Thyroid gland (tissue), 4 donors: ENCODE measurements around the gene SFT2D3. TPM values are rescaled to one million over a fixed set of nuclear protein-coding genes. Genes with fewer than 3 reads are reported as not detected.
A peak's percentile ranks its signal among the peaks of the same experiment; 100 is the strongest.

Experiments
- DNase-seq, 2 donors: peaks; one replicate each; pipeline ENCODE4 v3.0.0-alpha.2; 2019
- H3K27ac ChIP-seq, 3 donors: fragments of 200-600 bp; sonication (generic); 1 replicate in 2 of 3; 2 replicates in 1 of 3; pipeline ENCODE4 v1.5.1; 2016 to 2019; ENCODE audit warnings: mild to moderate bottlenecking in 1 of 3, moderate library complexity in 1 of 3
- H3K27me3 ChIP-seq: fragments of 200-600 bp; sonication (generic); one replicate; pipeline ENCODE4 v1.5.1; 2019
- H3K36me3 ChIP-seq, 2 donors: fragments of 200-600 bp; sonication (generic); one replicate each; pipeline ENCODE4 v1.5.1; 2016 to 2019
- H3K4me1 ChIP-seq, 2 donors: fragments of 200-600 bp; sonication (generic); one replicate each; pipeline ENCODE4 v1.5.1; 2017 to 2019
- H3K4me3 ChIP-seq, 3 donors: fragments of 200-600 bp; sonication (generic); replicated peaks in 1 of 3; 1 replicate in 2 of 3; 2 replicates in 1 of 3; pipeline ENCODE4 v1.5.1; 2016; ENCODE audit warnings: mild to moderate bottlenecking in 1 of 3
- H3K9me3 ChIP-seq: fragments of 200-600 bp; sonication (generic); one replicate; pipeline ENCODE4 v1.5.1; 2017
- POLR2A ChIP-seq, 2 donors: fragments of 450-650 bp; IDR thresholded peaks; one replicate each; pipeline ENCODE4 v1.6.1; 2017; ENCODE audit warnings: antibody characterized with exemption in 2 of 2, mild to moderate bottlenecking in 2 of 2, moderate library complexity in 1 of 2
- WGBS, 2 donors: methylation state at CpG; one replicate each; pipeline ENCODE4 v1.1.5; 2017; 5-methylcytosine and 5-hydroxymethylcytosine counted together
- intact Hi-C: fragments of 100-400 bp; cut with DNase I; formaldehyde crosslinking; loops from one replicate; pipeline ENCODE4 v1.15.1; 2023
- total RNA-seq, 4 donors: library from RNA; depleted of rRNA; stranded (reverse); fragments of >200 nt; gene quantifications; one replicate each; pipeline ENCODE4 v1.2.3, GENCODE V29; 2016
- TF ChIP-seq, protein P1 (sequence below), 6 experiments: fragments of 200-600 bp in 3 of 6; fragments of 450-650 bp in 3 of 6; sonication (generic) in 3 of 6; IDR thresholded peaks; one replicate each; pipeline ENCODE4 v1.5.1; 2016 to 2019; ENCODE audit warnings: antibody characterized with exemption in 6 of 6, mild to moderate bottlenecking in 2 of 6, inconsistent platforms in 1 of 6, moderate library complexity in 1 of 6

SFT2D3 gene, protein sequence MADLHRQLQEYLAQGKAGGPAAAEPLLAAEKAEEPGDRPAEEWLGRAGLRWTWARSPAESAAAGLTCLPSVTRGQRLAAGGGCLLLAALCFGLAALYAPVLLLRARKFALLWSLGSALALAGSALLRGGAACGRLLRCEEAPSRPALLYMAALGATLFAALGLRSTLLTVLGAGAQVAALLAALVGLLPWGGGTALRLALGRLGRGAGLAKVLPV
- 10 to 100 TPM; 14.0 to 17.9 (median 16.1) TPM for total RNA-seq

DNA sequence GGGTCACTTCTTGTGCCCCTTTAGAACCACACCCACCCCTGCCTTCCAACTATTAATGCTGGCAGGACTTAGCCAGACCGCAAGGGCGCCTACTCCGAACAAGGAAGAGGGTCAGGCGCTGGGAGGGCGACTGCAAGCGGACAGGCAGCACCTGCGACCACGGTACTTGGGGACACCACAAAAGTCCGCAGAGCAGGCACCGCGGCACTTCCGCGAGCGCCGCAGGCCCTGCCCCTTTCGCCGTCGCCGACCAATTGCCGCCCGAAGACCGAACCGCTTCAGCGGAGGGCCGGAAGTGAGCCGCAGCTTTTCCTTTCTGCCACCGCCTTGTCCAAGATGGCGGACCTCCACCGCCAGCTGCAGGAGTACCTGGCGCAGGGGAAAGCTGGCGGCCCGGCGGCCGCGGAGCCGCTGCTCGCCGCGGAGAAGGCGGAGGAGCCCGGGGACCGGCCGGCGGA is at the start of gene SFT2D3:
Gene SFT2D3, plus strand, starts transcription at position 305 of the 458 bp plus-strand sequence. Its CDS starts 32 bp downstream, at position 337.
- Histone ChIP-seq H3K9me3 (no peaks in the 10 kb centered on the region), H3K36me3 (peaks cover 0 to 2% of the 10 kb centered on the region in 2 donors), H3K27me3 (no peaks in the 10 kb centered on the region), H3K4me1 (peaks cover 27 to 34% of the 10 kb centered on the region in 2 donors), H3K4me3 (peak within 1 kb of the TSS; percentile 37 to 59 (median 39)), H3K27ac (peak within 1 kb of the TSS; percentile 90 to 91 (median 91))
- WGBS, 2 donors: 0% methylated on average over 15 to 20 of the region's 44 CpGs
- TF ChIP-seq POLR2A (IDR thresholded peaks at IDR 0.05): peak; percentile 78 to 94
- TF ChIP-seq, protein P1, sequence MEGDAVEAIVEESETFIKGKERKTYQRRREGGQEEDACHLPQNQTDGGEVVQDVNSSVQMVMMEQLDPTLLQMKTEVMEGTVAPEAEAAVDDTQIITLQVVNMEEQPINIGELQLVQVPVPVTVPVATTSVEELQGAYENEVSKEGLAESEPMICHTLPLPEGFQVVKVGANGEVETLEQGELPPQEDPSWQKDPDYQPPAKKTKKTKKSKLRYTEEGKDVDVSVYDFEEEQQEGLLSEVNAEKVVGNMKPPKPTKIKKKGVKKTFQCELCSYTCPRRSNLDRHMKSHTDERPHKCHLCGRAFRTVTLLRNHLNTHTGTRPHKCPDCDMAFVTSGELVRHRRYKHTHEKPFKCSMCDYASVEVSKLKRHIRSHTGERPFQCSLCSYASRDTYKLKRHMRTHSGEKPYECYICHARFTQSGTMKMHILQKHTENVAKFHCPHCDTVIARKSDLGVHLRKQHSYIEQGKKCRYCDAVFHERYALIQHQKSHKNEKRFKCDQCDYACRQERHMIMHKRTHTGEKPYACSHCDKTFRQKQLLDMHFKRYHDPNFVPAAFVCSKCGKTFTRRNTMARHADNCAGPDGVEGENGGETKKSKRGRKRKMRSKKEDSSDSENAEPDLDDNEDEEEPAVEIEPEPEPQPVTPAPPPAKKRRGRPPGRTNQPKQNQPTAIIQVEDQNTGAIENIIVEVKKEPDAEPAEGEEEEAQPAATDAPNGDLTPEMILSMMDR (IDR thresholded peaks at IDR 0.05): peak in 1 of 6 experiments; percentile 9
- intact Hi-C loops: no loop called here
- DNase-seq: peak; percentile 91 to 93

DNA sequence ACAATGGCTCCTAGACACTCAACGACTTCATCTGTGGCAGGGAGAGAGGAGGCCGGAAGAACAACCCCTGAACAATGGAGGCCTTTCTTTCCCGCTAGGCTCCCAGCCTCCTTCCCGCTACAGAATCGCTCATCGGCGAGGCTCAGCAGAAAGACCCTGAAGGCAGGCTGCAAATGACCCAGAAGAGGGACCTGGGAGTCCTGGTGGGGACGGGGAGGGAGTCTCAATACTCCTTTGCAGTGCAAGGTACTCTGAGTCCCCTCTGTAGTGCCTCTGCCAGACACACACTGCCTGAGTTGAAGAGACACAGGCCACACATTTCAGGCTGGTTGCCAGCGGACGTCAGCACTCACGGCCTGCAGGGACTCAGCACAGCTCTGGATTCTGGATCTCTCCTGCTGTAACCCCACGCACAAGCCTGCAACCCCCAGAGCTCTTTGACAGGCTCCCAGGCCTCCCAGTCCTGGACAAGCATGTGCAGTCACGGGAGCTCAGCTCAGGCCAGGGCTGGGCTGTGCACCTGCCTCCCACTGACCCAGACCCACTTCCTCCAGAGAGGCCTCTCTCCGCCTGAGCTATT is 49.2 kb upstream of the SFT2D3 start:
- Histone ChIP-seq H3K4me1 (peaks cover 10 to 45% of the 10 kb centered on the region in 2 donors), H3K27ac (peak overlapping the region in 2 of 3 donors; percentile 24 to 32), H3K9me3 (no peaks in the 10 kb centered on the region), H3K36me3 (no peaks in the 10 kb centered on the region), H3K27me3 (no peaks in the 10 kb centered on the region), H3K4me3 (no peak overlapping the region)
- WGBS, 2 donors: 63 to 75% methylated on average over 11 to 14 of the region's 14 CpGs
- TF ChIP-seq, protein P1 (IDR thresholded peaks at IDR 0.05): no peak
- TF ChIP-seq POLR2A (IDR thresholded peaks at IDR 0.05): no peak
- DNase-seq: peak; percentile 78 to 79
- intact Hi-C loops: no loop called here

DNA sequence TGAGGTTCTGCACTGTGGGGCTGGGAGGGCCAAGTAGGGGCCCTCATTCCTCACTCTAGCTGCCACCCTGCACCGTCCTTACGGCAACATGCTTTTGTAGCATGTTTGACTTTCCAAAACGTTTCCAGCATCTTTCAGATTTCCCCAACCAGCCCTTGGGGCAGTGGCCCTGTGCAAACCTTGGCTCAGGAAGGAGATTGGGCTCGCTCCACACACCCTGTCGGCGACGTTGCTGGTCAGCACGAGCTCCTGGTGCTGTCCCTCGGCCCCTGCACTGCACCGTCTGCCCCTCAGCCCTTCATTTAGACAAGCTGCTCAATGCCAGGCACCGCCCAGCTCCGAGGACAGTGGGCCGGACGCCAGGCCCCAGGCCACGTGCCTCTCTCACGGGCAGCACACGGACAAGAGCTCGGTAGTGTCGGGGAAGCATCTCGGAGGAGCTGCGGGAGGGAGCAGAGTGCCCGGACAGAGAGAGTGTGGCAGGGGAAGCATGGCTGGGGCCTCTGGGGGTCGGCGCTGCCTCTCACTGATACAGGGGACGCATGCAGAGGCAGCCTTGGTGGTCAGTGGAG is 48.4 kb upstream of the SFT2D3 start:
- H3K36me3 ChIP-seq: no peaks in the 10 kb centered on the region
- no peaks in the 10 kb centered on the region for H3K27me3 ChIP-seq
- H3K9me3 ChIP-seq: no peaks in the 10 kb centered on the region
- intact Hi-C loops: no loop called here
- H3K4me3 ChIP-seq: no peak overlapping the region
- peaks cover 10 to 44% of the 10 kb centered on the region in 2 donors for H3K4me1 ChIP-seq
- TF ChIP-seq, protein P1 (IDR thresholded peaks at IDR 0.05): no peak
- TF ChIP-seq POLR2A (IDR thresholded peaks at IDR 0.05): no peak
- no peak for DNase-seq
- 81 to 86% methylated on average over 25 of the region's 25 CpGs for WGBS, 2 donors
- H3K27ac ChIP-seq: peak overlapping the region in 1 of 3 donors; percentile 32

DNA sequence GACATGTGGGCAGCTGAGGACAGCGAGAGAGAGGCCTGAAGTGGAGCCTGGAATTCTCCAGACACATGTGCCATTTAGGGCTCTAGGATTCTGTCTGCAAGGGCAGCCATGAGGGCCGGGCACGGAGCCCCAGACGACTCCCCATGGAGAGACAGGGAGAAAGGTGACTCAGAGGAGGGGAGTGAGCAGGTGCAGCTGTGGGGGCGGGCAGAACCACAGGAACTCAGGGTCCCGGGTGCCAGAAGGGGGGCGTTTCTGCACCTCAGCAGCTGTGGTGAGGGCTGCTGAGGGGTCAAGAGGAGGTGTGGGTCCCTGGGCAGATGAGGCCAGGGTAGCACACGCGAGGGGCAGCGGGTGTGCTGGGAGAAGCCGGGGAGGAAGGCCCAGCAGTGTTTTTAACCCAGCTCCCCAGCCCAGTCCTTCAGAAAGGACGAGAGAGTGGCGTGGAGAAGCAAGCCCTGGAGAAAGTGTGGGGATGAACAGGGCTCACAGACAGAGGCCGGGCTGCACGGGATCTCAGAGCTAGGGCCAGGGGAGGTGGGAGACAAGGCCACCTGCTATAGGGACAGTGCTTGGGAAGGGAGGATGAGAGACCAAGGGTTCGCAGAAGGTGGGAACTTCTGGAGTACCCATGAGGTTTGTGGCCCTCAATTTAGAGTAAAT is 47.7 kb upstream of the SFT2D3 start:
- intact Hi-C loops: no loop called here
- H3K36me3 ChIP-seq: no peaks in the 10 kb centered on the region
- TF ChIP-seq, protein P1 (IDR thresholded peaks at IDR 0.05): no peak
- no peak for TF ChIP-seq POLR2A (IDR thresholded peaks at IDR 0.05)

More for the DNA sequence above, 47.7 kb upstream of the SFT2D3 start:
- Histone ChIP-seq H3K9me3 (no peaks in the 10 kb centered on the region), H3K4me1 (peaks cover 10 to 46% of the 10 kb centered on the region in 2 donors), H3K4me3 (no peak overlapping the region), H3K27me3 (no peaks in the 10 kb centered on the region), H3K27ac (no peak overlapping the region)
- DNase-seq: no peak
- 89 to 92% methylated on average over 15 to 16 of the region's 16 CpGs for WGBS, 2 donors
